Naive B cell (primary cell): Measurements from ENCODE around the gene DNM1. TPM values are rescaled to one million over a fixed set of nuclear protein-coding genes. Genes with fewer than 3 reads are reported as not detected.
"Not testable (repeated sequence)": the region's sequence is repeated elsewhere in the genome, so short reads cannot be mapped to it uniquely, and the experiment has no call there.

Experiments used
- ATAC-seq, 2 donors: fragments of 150-1000 bp; cut with Tn5 transposase; 2 replicates each; pipeline ENCODE4 v1.10.0; 2021; ENCODE audit warnings: low read depth in 2 of 2, mild to moderate bottlenecking in 2 of 2, moderate library complexity in 2 of 2
- DNase-seq: peaks from one replicate; pipeline ENCODE4 v3.0.0; 2022
- H3K27ac Mint-ChIP-seq, 6 donors: one replicate each; pipeline ENCODE4 v1.8.0; 2020 to 2022; ENCODE audit warnings: mild to moderate bottlenecking in 6 of 6, mixed read lengths in 6 of 6, moderate library complexity in 5 of 6, inconsistent platforms in 2 of 6
- H3K27me3 Mint-ChIP-seq, 3 donors: one replicate each; pipeline ENCODE4 v1.8.0; 2021 to 2022; ENCODE audit warnings: mixed read lengths in 3 of 3, mild to moderate bottlenecking in 1 of 3
- H3K36me3 Mint-ChIP-seq, 2 donors: one replicate each; pipeline ENCODE4 v1.8.0; 2020 to 2022; ENCODE audit warnings: mixed read lengths in 2 of 2, inconsistent platforms in 1 of 2, mild to moderate bottlenecking in 1 of 2
- H3K4me1 Mint-ChIP-seq, 3 donors: one replicate each; pipeline ENCODE4 v1.8.0; 2020 to 2022; ENCODE audit warnings: mixed read lengths in 3 of 3, inconsistent platforms in 1 of 3, mild to moderate bottlenecking in 1 of 3, moderate library complexity in 1 of 3
- H3K4me3 Mint-ChIP-seq, 8 donors: one replicate each; pipeline ENCODE4 v1.8.0; 2020 to 2022; ENCODE audit warnings: mild to moderate bottlenecking in 8 of 8, mixed read lengths in 8 of 8, moderate library complexity in 8 of 8, inconsistent platforms in 2 of 8
- H3K9me3 Mint-ChIP-seq, 7 donors: one replicate each; pipeline ENCODE4 v1.8.0; 2020 to 2022; ENCODE audit warnings: mixed read lengths in 7 of 7, mild to moderate bottlenecking in 5 of 7, inconsistent platforms in 2 of 7, moderate library complexity in 1 of 7
- polyA plus RNA-seq, 6 donors: library from polyadenylated mRNA; unstranded; fragments of 300-500 nt; fragmentation: Illumina TruSeq; gene quantifications; one replicate each; pipeline ENCODE4 v1.2.3, GENCODE V29; 2021; ENCODE audit warnings: low read depth in 6 of 6

DNM1 gene
- polyA plus RNA-seq, 6 donors from 2014 or later, result 0.15 to 0.49 (median 0.20) TPM; not detected in 2

DNA sequence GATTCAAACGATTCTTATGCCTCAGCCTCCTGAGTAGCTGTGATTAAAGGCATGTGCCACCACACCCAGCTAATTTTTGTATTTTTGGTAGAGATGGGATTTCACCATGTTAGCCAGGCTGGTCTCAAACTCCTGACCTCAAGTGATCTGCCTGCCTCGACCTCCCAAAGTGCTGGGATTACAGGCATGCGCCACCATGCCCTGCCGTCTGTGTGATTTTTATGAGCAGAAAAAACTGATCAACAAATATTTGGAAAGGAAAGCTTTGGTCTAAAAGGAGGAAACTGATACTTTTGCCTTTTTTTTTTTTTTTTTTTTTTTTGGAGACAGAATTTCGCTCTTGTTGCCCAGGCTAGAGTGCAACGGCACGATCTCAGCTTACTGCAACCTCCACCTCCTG is 27.7 kb downstream of the DNM1 start:
- not testable (repeated sequence) for H3K4me1 Mint-ChIP-seq, H3K4me3 Mint-ChIP-seq, ATAC-seq, DNase-seq, H3K27ac Mint-ChIP-seq, H3K9me3 Mint-ChIP-seq, H3K36me3 Mint-ChIP-seq
- peaks cover under 1 to 17% (median 4%) of the 10 kb centered on the region in 3 donors for H3K27me3 Mint-ChIP-seq

DNA sequence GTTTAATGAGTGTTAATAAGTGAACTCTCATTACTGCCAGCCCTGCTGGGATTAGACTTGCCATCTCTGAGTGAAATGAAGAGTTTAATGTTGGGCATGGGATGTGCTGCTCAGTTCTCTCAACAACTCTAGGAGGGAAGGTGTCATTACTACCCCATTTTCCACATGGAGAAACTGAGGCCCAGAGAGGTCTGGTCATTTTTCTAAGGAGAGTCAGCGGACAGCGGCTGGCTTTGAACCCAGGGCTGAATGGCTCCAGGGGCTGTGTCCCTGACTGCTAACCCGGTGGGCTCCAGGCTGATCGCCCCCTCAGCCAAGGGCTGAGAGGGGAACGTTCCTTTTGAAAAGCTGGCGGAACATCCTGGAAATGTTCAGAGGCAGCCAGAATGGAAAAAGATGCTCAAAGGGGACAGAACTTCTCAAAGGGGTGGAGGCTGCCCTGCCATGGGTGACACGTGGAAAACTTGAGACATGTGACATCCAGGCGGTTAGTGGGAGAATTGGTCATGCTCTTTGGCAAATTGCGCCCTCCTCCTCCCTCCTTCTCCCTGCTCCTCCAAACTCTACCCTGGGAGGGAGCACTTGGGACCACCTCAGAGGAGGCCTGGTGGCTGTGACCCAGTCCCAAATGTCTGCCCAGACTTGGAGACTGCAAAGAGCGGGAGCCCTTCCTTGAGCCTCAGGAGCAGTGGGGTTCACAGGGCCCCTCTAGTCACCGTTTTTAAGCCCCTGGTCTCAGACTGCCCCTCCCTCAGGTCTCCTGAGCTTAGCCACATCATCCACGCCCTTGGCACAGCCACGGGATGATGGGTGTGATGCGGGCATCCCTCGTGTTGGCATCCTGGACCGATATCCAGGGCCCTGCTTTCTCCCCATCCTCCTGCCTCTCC is 28.7 kb downstream of the DNM1 start:
- no peaks in the 10 kb centered on the region for H3K9me3 Mint-ChIP-seq
- peaks cover 0 to 4% (median 0%) of the 10 kb centered on the region in 3 donors for H3K4me1 Mint-ChIP-seq
- DNase-seq, result no peak
- H3K27ac Mint-ChIP-seq, result peak overlapping the region in 1 of 6 donors; percentile 28
- H3K36me3 Mint-ChIP-seq, result no peaks in the 10 kb centered on the region
- peaks cover 4 to 17% (median 9%) of the 10 kb centered on the region in 3 donors for H3K27me3 Mint-ChIP-seq
- no peak for ATAC-seq
- no peak overlapping the region for H3K4me3 Mint-ChIP-seq

DNA sequence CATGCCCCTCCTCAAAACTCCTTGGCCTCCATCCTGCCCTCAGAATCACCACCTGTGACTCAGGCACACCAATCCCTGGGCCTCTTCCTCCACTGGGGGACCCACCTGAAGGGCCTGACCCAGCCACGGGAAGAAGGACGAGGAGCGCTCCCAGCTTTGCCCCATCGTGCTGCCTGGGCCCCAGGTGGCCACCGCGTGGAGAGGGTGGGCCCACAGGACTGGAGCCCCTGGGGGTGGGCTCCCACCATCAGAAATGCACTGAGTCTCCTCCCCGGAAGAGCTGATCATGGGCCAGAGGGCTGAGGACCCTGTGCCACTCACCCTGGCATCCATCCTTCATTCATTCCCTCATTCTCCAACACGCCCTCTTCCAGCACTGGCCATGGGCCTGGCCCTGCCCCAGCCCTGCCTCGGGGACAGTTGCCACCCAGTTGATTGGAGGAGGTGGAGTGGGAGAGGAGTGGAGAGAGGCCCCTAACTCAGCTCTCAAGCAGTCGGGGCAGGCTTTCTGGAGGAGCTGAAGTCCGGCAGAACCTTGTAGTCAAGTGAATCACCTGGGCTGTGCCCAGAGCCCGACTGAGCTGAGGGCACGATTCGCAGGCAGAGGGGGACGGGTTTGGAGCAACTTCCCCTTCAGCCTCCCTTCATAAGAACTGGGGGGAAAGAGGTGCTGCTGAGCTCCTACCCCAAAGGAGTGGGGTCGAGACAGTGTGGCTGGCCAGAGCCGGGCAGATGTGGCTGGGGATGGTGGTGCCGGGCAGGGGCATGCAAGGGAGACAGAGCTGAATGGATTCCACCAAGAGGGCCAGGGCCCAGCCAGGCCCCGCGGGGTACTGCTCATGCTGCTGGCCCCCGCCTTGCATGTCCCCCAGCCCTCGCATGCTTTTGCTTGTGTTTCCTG is 29.6 kb downstream of the DNM1 start:
- H3K4me1 Mint-ChIP-seq, result peaks cover 0 to 4% (median 0%) of the 10 kb centered on the region in 3 donors
- H3K27me3 Mint-ChIP-seq, result peaks cover 4 to 17% (median 9%) of the 10 kb centered on the region in 3 donors
- ATAC-seq (no peak), DNase-seq (no peak)
- no peaks in the 10 kb centered on the region for H3K9me3 Mint-ChIP-seq
- H3K4me3 Mint-ChIP-seq, result no peak overlapping the region
- H3K36me3 Mint-ChIP-seq, result no peaks in the 10 kb centered on the region
- no peak overlapping the region for H3K27ac Mint-ChIP-seq

DNA sequence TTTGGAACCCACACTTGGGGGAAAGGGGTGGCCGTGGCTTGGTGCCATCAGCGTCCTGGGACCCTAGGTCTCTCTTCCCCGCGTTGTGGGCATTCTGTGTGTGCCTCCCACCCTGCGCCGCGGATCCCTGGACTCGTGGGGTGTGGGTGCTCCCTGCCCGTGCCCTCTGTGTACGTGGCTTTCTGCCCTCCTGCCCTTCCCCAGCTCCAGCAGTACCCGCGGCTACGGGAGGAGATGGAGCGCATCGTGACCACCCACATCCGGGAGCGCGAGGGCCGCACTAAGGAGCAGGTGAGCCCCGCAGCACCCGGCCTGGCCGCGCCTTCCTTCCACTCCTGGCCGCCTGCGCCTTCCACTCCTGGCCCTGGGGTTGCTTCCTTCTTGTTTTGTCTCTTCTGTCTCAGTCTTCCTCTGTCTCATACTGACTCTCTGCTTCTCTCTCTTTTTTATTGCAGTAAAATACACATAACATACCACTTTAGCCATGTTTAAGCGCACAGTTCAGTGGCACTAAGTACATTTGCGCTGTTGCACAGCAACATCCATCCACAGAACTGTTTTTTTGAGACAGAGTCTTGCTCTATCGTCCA is 30.7 kb downstream of the DNM1 start:
- H3K27me3 Mint-ChIP-seq, result peaks cover 7 to 21% (median 9%) of the 10 kb centered on the region in 3 donors
- H3K9me3 Mint-ChIP-seq, result no peaks in the 10 kb centered on the region
- DNase-seq (no peak), ATAC-seq (no peak)
- H3K4me1 Mint-ChIP-seq, result peaks cover 0 to 4% (median 0%) of the 10 kb centered on the region in 3 donors
- H3K36me3 Mint-ChIP-seq, result no peaks in the 10 kb centered on the region
- H3K4me3 Mint-ChIP-seq, result no peak overlapping the region
- no peak overlapping the region for H3K27ac Mint-ChIP-seq

DNA sequence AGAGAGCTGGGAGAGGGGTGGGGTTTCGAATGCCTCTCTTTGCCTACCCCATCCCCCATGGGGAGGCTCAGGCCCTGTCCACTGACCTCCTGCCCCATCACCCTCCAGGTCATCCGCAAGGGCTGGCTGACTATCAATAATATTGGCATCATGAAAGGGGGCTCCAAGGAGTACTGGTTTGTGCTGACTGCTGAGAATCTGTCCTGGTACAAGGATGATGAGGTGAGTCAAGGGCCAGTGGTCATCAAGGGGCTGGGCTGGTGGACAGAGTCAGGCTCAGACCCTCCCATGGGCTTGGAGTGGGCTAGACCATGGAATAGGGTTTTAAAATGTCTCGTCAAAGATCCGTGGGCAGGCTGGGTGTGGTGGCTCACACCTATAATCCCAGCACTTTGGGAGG is 38.9 kb downstream of the DNM1 start:
- Mint-ChIP-seq H3K27me3 (peaks cover 16 to 44% (median 42%) of the 10 kb centered on the region in 3 donors), H3K4me1 (peaks cover 4 to 20% (median 16%) of the 10 kb centered on the region in 3 donors), H3K36me3 (no peaks in the 10 kb centered on the region), H3K27ac (peak overlapping the region in 1 of 6 donors; percentile 76), H3K4me3 (no peak overlapping the region), H3K9me3 (no peaks in the 10 kb centered on the region)
- ATAC-seq, result no peak
- DNase-seq, result no peak

DNA sequence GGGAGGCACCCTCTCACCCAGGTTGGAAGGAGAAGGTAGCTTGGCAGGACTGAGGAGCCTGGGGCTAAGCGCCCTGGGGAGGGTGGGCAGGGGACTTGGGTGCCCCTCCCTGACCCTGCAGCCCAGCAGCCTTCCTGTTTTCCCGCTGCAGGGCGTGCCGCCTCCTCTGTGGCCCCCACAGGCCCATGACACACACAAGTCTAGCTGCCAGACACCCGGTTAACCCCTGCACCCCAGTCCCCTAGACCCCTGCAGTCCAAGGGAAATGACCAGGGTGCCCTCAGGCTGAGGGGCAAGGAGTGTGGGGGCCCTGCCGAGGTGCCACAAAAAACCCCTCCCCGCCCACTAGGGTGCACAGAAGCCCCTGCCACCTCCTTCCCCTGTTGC is 39.6 kb downstream of the DNM1 start:
- Mint-ChIP-seq H3K4me1 (peaks cover 4 to 20% (median 16%) of the 10 kb centered on the region in 3 donors), H3K4me3 (no peak overlapping the region), H3K27me3 (peaks cover 16 to 44% (median 42%) of the 10 kb centered on the region in 3 donors), H3K27ac (no peak overlapping the region), H3K36me3 (no peaks in the 10 kb centered on the region), H3K9me3 (no peaks in the 10 kb centered on the region)
- ATAC-seq, result no peak
- DNase-seq, result no peak

DNA sequence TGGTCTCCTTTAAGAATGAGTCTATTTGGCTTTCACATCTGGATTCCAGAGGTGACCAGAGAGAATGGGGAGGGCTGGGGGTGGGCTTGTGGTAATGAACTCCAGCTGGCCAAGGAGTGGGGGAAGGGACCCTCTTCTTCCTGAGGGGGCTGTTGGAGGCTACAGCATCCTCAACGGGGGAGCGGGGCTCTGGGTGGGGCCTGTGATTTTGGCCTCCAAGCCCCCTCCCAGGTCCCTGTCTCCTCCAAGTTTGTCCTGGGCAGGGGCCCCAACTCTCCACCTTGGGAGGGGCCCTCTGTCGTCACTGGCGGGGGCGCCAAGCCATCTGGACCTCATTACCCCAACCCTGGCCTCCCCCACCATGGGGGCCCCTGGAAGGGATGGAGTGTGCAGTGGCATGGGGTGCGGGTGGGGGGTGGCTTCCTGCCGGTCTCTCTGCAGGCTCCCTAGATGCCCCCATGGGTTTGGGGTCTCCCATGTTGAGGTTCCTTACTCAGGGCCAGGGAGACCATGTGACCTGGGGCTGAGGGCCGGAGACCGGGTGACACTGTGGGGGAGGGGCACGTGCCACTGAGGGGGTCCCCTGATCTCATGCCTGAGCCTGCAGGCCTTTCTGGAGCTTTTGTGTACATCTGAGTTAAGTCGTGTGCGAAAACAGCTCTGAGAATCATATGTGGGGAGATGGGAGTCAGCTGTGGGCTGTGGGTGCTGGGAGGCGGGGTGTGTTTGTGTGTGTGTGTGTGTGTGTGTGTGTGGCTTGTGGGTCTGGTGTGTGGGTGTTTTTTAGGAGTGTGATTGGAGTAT is 40.2 kb downstream of the DNM1 start:
- peaks cover 4 to 20% (median 16%) of the 10 kb centered on the region in 3 donors for H3K4me1 Mint-ChIP-seq
- H3K9me3 Mint-ChIP-seq, result no peaks in the 10 kb centered on the region
- DNase-seq (no peak), ATAC-seq (no peak)
- no peaks in the 10 kb centered on the region for H3K36me3 Mint-ChIP-seq
- peak overlapping the region in 1 of 8 donors; percentile 60 for H3K4me3 Mint-ChIP-seq
- peaks cover 16 to 44% (median 42%) of the 10 kb centered on the region in 3 donors for H3K27me3 Mint-ChIP-seq
- H3K27ac Mint-ChIP-seq, result no peak overlapping the region

DNA sequence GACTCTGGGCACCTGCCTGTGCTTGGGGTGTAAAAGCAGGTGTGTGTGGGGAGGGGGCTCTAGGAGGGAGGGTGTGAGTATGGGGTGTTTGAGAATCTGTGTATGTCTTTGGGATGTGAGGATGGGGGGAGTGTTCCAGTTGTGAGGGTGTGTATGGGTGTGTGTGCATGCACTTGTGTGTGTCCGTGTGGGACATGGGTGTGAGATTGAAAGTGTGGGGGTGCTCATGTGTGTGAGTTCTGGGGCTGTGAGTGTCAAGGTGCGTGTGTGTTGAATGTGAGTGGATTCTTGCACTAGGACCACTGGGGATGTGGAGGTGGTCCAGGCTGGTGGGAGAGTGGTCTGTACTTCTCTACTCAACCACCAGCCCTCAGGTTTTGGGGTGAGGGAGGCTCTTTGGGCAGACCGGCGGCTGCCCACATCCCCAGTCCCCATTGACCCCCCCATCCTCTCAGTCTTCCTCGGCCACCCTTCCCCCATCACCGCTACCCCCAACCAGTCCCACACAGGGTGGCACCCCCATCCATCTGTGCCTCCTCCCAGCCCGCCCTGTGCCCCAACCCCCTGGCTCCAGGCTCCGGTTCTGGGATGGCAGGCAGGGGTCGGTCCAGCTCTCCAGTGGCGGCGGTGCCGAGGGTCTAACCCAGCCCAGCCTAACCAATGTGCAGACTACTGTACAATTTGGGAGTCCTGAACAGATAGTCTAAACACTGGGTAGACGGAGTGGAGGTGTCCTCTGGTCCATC is 41.1 kb downstream of the DNM1 start:
- Mint-ChIP-seq H3K9me3 (no peaks in the 10 kb centered on the region), H3K4me1 (peaks cover 9 to 20% (median 16%) of the 10 kb centered on the region in 3 donors), H3K4me3 (peak overlapping the region in 1 of 8 donors; percentile 10), H3K27me3 (peaks cover 12 to 37% (median 36%) of the 10 kb centered on the region in 3 donors), H3K27ac (peak overlapping the region in 3 of 6 donors; percentile 3 to 73 (median 47)), H3K36me3 (no peaks in the 10 kb centered on the region)
- DNase-seq, result no peak
- ATAC-seq, result no peak

DNA sequence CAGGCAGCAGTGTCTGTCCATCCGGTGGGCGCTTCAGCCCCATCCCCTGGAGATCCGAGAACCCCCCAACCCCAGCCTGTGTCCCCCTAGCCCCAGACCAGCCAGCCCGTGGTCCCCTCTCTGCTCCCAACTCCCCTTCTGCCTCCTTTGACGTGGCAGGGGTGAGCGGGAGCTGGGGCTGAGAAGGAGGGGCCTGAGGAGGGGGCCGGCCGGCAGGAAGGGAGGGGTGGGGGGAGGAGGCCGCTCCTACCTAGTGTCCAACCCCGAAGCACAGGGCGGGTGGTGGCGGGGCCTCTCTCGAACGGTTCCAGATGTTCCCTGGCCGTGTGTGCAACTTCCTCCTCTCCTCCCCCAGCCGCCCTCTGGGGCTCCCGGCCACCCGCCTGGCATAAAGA is 41.7 kb downstream of the DNM1 start:
- ATAC-seq, result peak; percentile 56 to 60
- peak overlapping the region in 1 of 6 donors; percentile 47 for H3K27ac Mint-ChIP-seq
- H3K4me3 Mint-ChIP-seq, result no peak overlapping the region

DNA sequence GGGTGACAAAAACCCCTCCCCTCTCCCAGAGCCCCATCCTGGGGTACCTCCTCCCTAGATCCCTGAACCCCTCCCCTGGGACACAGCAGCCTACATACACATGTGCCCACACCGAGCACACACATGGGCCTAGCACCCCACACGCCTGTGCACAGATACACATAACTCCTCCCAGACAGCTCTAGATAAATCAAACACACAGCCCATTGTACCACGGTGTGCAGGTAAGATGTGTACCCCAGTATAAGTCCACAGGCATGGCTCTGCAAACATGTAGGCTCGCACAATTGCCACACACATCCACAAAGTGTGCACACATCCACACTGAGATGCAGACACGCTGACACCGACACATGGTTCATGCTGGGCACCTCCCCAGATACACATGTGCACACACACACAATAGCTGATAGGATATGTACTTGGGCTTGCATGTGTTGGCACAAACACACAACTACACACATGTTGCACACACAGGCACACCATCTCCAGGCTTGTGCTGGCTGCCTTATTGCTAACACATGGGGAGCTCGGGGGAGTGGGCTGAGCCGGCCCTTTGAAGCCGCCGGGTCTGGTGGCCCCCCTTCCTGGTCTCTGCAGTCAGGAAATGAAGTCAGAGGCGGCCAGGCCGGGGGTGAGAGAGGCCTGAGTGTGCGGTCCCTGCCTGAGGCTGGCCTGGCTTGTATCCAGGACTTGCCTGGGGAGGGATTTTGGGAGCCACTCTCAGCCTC is 42.4 kb downstream of the DNM1 start:
- peaks cover 11 to 36% (median 28%) of the 10 kb centered on the region in 3 donors for H3K27me3 Mint-ChIP-seq
- peaks cover 16 to 28% (median 16%) of the 10 kb centered on the region in 3 donors for H3K4me1 Mint-ChIP-seq
- ATAC-seq (no peak), DNase-seq (no peak)
- H3K27ac Mint-ChIP-seq, result peak overlapping the region in 4 of 6 donors; percentile 45 to 80 (median 60)
- no peak overlapping the region for H3K4me3 Mint-ChIP-seq
- no peaks in the 10 kb centered on the region for H3K36me3 Mint-ChIP-seq
- no peaks in the 10 kb centered on the region for H3K9me3 Mint-ChIP-seq

More for the DNA sequence above, 41.7 kb downstream of the DNM1 start:
- H3K27me3 Mint-ChIP-seq, result peaks cover 11 to 36% (median 33%) of the 10 kb centered on the region in 3 donors
- no peaks in the 10 kb centered on the region for H3K9me3 Mint-ChIP-seq
- no peaks in the 10 kb centered on the region for H3K36me3 Mint-ChIP-seq
- H3K4me1 Mint-ChIP-seq, result peaks cover 13 to 25% (median 16%) of the 10 kb centered on the region in 3 donors
- DNase-seq, result peak; percentile 29

DNA sequence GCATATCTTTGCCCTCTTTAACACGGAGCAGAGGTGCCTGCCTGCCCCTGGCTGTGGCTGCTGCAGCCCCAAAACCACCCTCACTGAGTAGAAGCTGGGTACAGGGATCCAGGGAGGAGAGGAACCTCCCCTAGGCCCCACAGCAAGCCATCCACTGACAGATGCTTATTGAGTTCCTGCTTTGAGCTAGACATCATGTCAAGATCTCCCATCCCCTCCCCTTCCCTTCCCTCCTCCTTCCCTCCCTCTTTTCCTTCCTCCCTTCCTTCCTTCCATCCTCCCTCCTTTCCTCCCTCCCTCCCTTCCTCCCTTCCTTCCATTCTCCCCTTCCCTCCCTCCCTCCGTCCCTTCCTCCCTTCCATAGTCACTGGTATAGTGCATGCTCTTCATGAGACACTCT is 43.3 kb downstream of the DNM1 start:
- H3K27me3 Mint-ChIP-seq, result peaks cover 11 to 33% (median 23%) of the 10 kb centered on the region in 3 donors
- H3K27ac Mint-ChIP-seq, result no peak overlapping the region
- H3K4me1 Mint-ChIP-seq, result peaks cover 20 to 34% (median 22%) of the 10 kb centered on the region in 3 donors
- H3K4me3 Mint-ChIP-seq, result no peak overlapping the region
- H3K36me3 Mint-ChIP-seq, result no peaks in the 10 kb centered on the region
- H3K9me3 Mint-ChIP-seq, result no peaks in the 10 kb centered on the region
- ATAC-seq (no peak), DNase-seq (no peak)
